CD4-positive, alpha-beta T cell (primary cell): Measurements from ENCODE around the gene SNRPA. TPM values are rescaled to one million over a fixed set of nuclear protein-coding genes. Genes with fewer than 3 reads are reported as not detected.
A peak's percentile ranks its signal among the peaks of the same experiment; 100 is the strongest.
"Not testable (repeated sequence)": the region's sequence is repeated elsewhere in the genome, so short reads cannot be mapped to it uniquely, and the experiment has no call there.

Experiments
- ATAC-seq: fragments of 200-7000 bp; cut with Tn5 transposase; one replicate; pipeline ENCODE4 v1.10.0; 2022; ENCODE audit warnings: mild to moderate bottlenecking; ENCODE audit not compliant: poor library complexity
- CTCF ChIA-PET: fragments of 350-600 bp; sonication (Branson Sonifier 250); formaldehyde crosslinking; loops from one replicate; lab custom pipeline; 2021; ENCODE audit warnings: antibody characterized with exemption, inconsistent platforms; lab: Charles Lee
- POLR2A ChIA-PET: fragments of 350-600 bp; sonication (Branson Sonifier 250); formaldehyde crosslinking; loops from one replicate; lab custom pipeline; 2021; ENCODE audit warnings: antibody characterized with exemption, inconsistent platforms; lab: Charles Lee
- DNase-seq, 14 experiments: peaks; one replicate each; pipeline ENCODE4 v3.0.0-alpha.2; 2013 to 2020; ENCODE audit warnings: mixed read lengths in 2 of 14
- H3K27ac ChIP-seq, 2 donors: one replicate each; pipeline versions ENCODE4 v1.5.1 to v1.7.0; 2013; ENCODE audit warnings: low read length in 2 of 2, low read depth in 1 of 2, mild to moderate bottlenecking in 1 of 2
- H3K27me3 ChIP-seq, 2 experiments: 1 replicate in 1 of 2; 2 replicates in 1 of 2; pipeline versions ENCODE4 v1.6.1 to v1.7.0; 2013; ENCODE audit warnings: low read length in 2 of 2, control low read depth in 1 of 2, mild to moderate bottlenecking in 1 of 2, moderate library complexity in 1 of 2; ENCODE audit not compliant: insufficient read depth in 2 of 2, control insufficient read depth in 1 of 2
- H3K36me3 ChIP-seq: one replicate; pipeline ENCODE4 v1.6.1; 2013; ENCODE audit warnings: low read length, control low read depth; ENCODE audit not compliant: insufficient read depth
- H3K4me1 ChIP-seq: one replicate; pipeline ENCODE4 v1.6.1; 2013; ENCODE audit warnings: low read length, control low read depth; ENCODE audit not compliant: insufficient read depth
- H3K4me3 ChIP-seq: one replicate; pipeline ENCODE4 v1.5.1; 2013; ENCODE audit warnings: mild to moderate bottlenecking, low read length, moderate library complexity
- H3K9me3 ChIP-seq, 2 experiments: 1 replicate in 1 of 2; 2 replicates in 1 of 2; pipeline versions ENCODE4 v1.6.1 to v1.7.0; 2013; ENCODE audit warnings: low read length in 2 of 2, mild to moderate bottlenecking in 2 of 2, control low read depth in 1 of 2, moderate library complexity in 1 of 2; ENCODE audit not compliant: control insufficient read depth in 1 of 2, insufficient read depth in 1 of 2
- H3K27ac Mint-ChIP-seq: one replicate; pipeline ENCODE4 v1.8.0; 2020; ENCODE audit warnings: mixed read lengths
- H3K27me3 Mint-ChIP-seq: one replicate; pipeline ENCODE4 v1.8.0; 2021; ENCODE audit warnings: mixed read lengths
- H3K36me3 Mint-ChIP-seq: one replicate; pipeline ENCODE4 v1.8.0; 2021; ENCODE audit warnings: low read depth, mixed read lengths
- H3K4me1 Mint-ChIP-seq: one replicate; pipeline ENCODE4 v1.8.0; 2021; ENCODE audit warnings: low read depth, mixed read lengths
- H3K4me3 Mint-ChIP-seq: one replicate; pipeline ENCODE4 v1.8.0; 2020; ENCODE audit warnings: mild to moderate bottlenecking, mixed read lengths
- H3K9me3 Mint-ChIP-seq: one replicate; pipeline ENCODE4 v1.8.0; 2020; ENCODE audit warnings: mixed read lengths
- intact Hi-C, 2 experiments: fragments of 100-400 bp; cut with DNase I in 1 of 2; cut with micrococcal nuclease in 1 of 2; formaldehyde crosslinking; loops; one replicate each; pipeline versions ENCODE4 v1.15.1 to v1.9.0; 2023 to 2025; cut with DNase I, micrococcal nuclease
- total RNA-seq, 174 experiments: library from RNA in 2 of 174; stranded (reverse) in 2 of 174; gene quantifications; one replicate each; pipeline ENCODE4 v1.2.3 and lab custom pipeline; 2021 to 2026
- TF ChIP-seq, protein P1 (sequence below): fragments of 200-600 bp; IDR thresholded peaks from one replicate; pipeline ENCODE4 v1.8.0; 2022; ENCODE audit warnings: antibody characterized with exemption, mild to moderate bottlenecking

The SNRPA gene
- total RNA-seq, 2 experiments from 2014 or later = 60.3 to 76.7 TPM

DNA sequence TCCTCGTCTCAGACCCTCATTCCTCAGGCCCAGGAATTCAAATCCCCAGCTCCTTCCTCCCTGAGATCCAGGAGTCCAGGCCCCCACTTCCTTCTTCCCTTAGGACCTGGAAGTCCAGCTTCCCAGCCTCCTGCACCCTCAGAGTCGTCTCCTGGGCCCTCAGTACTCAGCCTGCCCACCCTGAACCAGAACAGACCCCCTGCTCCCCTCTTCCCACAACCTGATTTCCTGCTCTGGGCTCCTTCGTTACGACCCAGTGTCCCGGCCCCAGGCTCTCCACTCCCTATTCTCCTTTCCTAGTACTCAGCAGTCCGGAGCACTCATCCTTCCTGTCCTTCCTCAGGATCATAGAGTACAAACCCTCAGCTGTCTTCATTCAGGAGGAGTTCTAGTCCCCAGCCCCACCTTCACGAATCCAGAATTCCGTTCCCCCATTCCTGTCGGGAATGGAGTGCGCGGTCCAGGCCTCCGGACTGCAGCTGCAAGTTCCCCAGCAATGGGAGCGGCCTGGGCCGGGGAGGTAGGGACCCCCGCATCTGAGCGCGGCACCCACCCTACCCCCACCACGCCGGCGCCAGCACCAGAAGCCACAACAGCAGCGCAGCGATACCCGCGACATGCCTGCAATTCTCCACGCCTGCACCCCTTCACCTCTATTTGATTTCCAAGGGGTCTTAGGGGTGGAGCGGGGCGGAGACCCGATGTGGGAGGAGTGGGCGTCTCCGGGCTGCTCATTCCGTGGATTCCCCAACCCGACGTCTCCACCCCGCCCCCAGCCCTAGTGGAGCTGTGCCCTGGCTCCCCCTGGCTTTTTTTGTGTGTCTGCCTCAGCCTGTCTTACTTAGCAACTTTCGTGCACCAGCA lies 60.7 kb downstream of the SNRPA start:
- H3K36me3 Mint-ChIP-seq = peaks cover 41% of the 10 kb centered on the region
- Histone ChIP-seq H3K27ac (no peak overlapping the region), H3K9me3 (no peaks in the 10 kb centered on the region), H3K36me3 (peaks cover 33% of the 10 kb centered on the region), H3K4me1 (peaks cover 57% of the 10 kb centered on the region), H3K27me3 (no peaks in the 10 kb centered on the region), H3K4me3 (peak overlapping the region; percentile 59)
- H3K9me3 Mint-ChIP-seq = no peaks in the 10 kb centered on the region
- ChIA-PET CTCF (interaction anchor here (0.5 to 1.4 kb wide), 2 partner anchors 37 to 149 kb away, joined by 3 to 5 read pairs; no protein-coding TSS in a partner anchor), POLR2A (interaction anchor here (1.0 to 2.2 kb wide), 7 partner anchors 10 to 158 kb away, joined by 3 to 12 read pairs (median 4); partner anchors contain the start of genes ACTMAP, EGLN2, RAB4B and SNRPA)
- intact Hi-C loops = loop anchor here in 1 of 2 experiments (5.0 kb wide), 1 partner anchor 321 kb away; no protein-coding TSS in a partner anchor
- H3K27me3 Mint-ChIP-seq = no peaks in the 10 kb centered on the region
- peaks cover 45% of the 10 kb centered on the region for H3K4me1 Mint-ChIP-seq
- DNase-seq (peak in 7 of 14 experiments; percentile 41 to 70 (median 49)), ATAC-seq (peak; percentile 41)
- peak overlapping the region; percentile 90 for H3K27ac Mint-ChIP-seq
- peak overlapping the region; percentile 95 for H3K4me3 Mint-ChIP-seq
- TF ChIP-seq, protein P1, sequence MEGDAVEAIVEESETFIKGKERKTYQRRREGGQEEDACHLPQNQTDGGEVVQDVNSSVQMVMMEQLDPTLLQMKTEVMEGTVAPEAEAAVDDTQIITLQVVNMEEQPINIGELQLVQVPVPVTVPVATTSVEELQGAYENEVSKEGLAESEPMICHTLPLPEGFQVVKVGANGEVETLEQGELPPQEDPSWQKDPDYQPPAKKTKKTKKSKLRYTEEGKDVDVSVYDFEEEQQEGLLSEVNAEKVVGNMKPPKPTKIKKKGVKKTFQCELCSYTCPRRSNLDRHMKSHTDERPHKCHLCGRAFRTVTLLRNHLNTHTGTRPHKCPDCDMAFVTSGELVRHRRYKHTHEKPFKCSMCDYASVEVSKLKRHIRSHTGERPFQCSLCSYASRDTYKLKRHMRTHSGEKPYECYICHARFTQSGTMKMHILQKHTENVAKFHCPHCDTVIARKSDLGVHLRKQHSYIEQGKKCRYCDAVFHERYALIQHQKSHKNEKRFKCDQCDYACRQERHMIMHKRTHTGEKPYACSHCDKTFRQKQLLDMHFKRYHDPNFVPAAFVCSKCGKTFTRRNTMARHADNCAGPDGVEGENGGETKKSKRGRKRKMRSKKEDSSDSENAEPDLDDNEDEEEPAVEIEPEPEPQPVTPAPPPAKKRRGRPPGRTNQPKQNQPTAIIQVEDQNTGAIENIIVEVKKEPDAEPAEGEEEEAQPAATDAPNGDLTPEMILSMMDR = no peak

DNA sequence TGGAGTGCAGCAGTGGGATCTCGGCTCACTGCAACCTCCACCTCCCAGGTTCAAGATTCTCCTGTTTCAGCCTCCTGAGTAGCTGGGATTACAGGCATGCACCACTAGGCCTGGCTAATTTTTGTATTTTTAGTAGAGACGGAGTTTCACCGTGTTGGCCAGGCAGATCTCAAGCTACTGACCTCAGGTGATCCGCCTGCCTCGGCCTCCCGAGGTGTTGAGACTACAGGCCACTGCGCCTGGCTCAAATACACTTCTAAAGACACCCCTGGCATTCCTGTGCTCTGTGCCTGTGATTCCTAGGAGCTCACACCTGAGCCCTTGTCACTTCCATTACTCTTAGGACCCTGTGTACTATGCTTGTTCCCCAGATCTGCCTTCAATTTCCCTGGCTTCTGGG lies 61.6 kb downstream of the SNRPA start:
- Mint-ChIP-seq H3K4me3 (peak overlapping the region; percentile 95), H3K36me3 (peaks cover 33% of the 10 kb centered on the region), H3K27ac (peak overlapping the region; percentile 90), H3K4me1 (peaks cover 38% of the 10 kb centered on the region)
- CTCF ChIA-PET = interaction anchor here (0.5 to 1.4 kb wide), 2 partner anchors 36 to 150 kb away, joined by 3 to 5 read pairs; no protein-coding TSS in a partner anchor
- POLR2A ChIA-PET = interaction anchor here (1.2 to 2.2 kb wide), 5 partner anchors 11 to 62 kb away, joined by 4 to 12 read pairs (median 6); partner anchors contain the start of genes ACTMAP, EGLN2, RAB4B and SNRPA
- H3K27me3 ChIP-seq, H3K9me3 Mint-ChIP-seq, DNase-seq, H3K4me3 ChIP-seq, H3K9me3 ChIP-seq, H3K27ac ChIP-seq, ATAC-seq, H3K27me3 Mint-ChIP-seq: not testable (repeated sequence)
- Histone ChIP-seq H3K36me3 (peaks cover 25% of the 10 kb centered on the region), H3K4me1 (peaks cover 49% of the 10 kb centered on the region)
- intact Hi-C loops = loop anchor here in 1 of 2 experiments (5.0 kb wide), 1 partner anchor 320 kb away; no protein-coding TSS in a partner anchor

DNA sequence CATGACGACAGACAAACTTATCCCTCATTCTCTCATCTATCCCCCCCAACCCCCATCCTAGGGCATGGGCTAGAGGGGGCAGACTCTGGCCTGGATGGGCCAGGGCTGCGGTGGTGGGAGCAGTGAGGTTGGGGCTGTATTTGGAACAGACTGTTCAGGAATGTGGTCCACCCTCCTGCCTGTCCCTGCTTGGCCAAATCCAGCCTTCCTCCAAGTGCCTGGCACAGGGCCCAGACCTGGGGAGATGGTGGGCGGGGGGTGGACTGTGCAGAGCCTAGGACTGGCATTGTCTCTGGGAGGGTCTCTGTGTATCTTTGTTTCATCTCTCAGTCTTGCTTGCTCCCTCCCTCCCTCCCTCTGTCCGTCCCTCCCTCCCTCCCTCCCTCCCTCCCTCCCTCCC lies 62.2 kb downstream of the SNRPA start:
- TF ChIP-seq, protein P1 = no peak
- ChIA-PET CTCF (no interaction called here), POLR2A (interaction anchor here (1.2 kb wide), 1 partner anchor 42 kb away, joined by 4 read pairs; no protein-coding TSS in a partner anchor)
- H3K36me3 ChIP-seq = peaks cover 19% of the 10 kb centered on the region
- H3K9me3 ChIP-seq = no peaks in the 10 kb centered on the region
- intact Hi-C loops = loop anchor here in 1 of 2 experiments (5.0 kb wide), 1 partner anchor 319 kb away; no protein-coding TSS in a partner anchor
- DNase-seq (no peak), ATAC-seq (no peak)
- peaks cover 49% of the 10 kb centered on the region for H3K4me1 ChIP-seq
- H3K27ac Mint-ChIP-seq = peak overlapping the region; percentile 90
- no peaks in the 10 kb centered on the region for H3K27me3 Mint-ChIP-seq
- H3K4me1 Mint-ChIP-seq = peaks cover 39% of the 10 kb centered on the region
- H3K36me3 Mint-ChIP-seq = peaks cover 28% of the 10 kb centered on the region
- peak overlapping the region; percentile 95 for H3K4me3 Mint-ChIP-seq
- H3K27me3 ChIP-seq = no peaks in the 10 kb centered on the region
- H3K4me3 ChIP-seq = no peak overlapping the region
- H3K27ac ChIP-seq = no peak overlapping the region
- no peaks in the 10 kb centered on the region for H3K9me3 Mint-ChIP-seq

Other genes starting within 250 kb of the SNRPA start
- gene SHKBP1, start 174.3 kb upstream of the SNRPA start, total RNA-seq = 10 to 100 TPM; 82.5 to 92.9 TPM
- 100 to 1,000 TPM; 116 to 134 TPM for gene LTBP4, start 149.8 kb upstream of the SNRPA start, total RNA-seq
- gene NUMBL, start 60.6 kb upstream of the SNRPA start, total RNA-seq = 1 to 10 TPM; 5.2 to 5.4 TPM
- 10 to 100 TPM; 16.4 to 18.3 TPM for gene COQ8B, start 34.3 kb upstream of the SNRPA start, total RNA-seq
- 1 to 10 TPM; 3.7 to 4.5 TPM for gene ITPKC, start 34.1 kb upstream of the SNRPA start, total RNA-seq
- gene ACTMAP, start 726 bp upstream of the SNRPA start, total RNA-seq = 1 to 10 TPM; 3.9 to 5.7 TPM
- not detected for gene MIA, start 24.3 kb downstream of the SNRPA start, total RNA-seq
- 10 to 100 TPM; 26.6 to 26.9 TPM for gene RAB4B, start 27.0 kb downstream of the SNRPA start, total RNA-seq
- 100 to 1,000 TPM; 150 to 151 TPM for gene EGLN2, start 48.0 kb downstream of the SNRPA start, total RNA-seq
- not detected for gene CYP2A6, start 99.2 kb downstream of the SNRPA start, total RNA-seq
- not detected for gene CYP2A7, start 131.0 kb downstream of the SNRPA start, total RNA-seq
- not detected for gene CYP2B6, start 240.1 kb downstream of the SNRPA start, total RNA-seq